GM19193 (cell line): ENCODE results near the gene LRMDA.

ENCODE experiments used
- POLR2A ChIP-seq: IDR thresholded peaks from 4 replicates; pipeline ENCODE4 v1.6.1; 2011; ENCODE audit not compliant: insufficient read depth, insufficient read length; ENCODE audit errors: extremely low read depth

The LRMDA gene

DNA sequence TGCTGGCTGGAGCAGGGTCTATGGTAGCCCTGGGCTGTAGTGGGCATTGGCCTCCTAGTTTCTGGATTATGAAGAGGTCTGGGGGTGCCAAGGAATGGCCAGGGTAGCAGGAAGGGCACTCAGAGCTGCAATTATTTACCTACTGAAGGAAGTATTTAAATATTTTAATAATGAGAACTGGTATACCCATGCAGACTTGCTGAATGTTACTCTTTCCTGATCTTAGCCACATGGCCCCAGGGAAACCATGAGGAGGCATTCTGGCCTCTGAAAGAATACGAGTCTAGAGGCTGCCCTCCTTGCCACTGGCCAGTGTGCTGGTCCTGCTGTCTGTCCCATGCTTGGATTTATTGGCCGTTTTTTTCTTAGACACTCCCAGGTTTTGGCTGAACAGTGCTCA is 599.7 kb downstream of the LRMDA start:
- TF ChIP-seq POLR2A = no peak

- TF ChIP-seq POLR2A = no peak
These were observed 600.6 kb downstream of the LRMDA start for GRCh38 chr10:76031769-76032699.

DNA sequence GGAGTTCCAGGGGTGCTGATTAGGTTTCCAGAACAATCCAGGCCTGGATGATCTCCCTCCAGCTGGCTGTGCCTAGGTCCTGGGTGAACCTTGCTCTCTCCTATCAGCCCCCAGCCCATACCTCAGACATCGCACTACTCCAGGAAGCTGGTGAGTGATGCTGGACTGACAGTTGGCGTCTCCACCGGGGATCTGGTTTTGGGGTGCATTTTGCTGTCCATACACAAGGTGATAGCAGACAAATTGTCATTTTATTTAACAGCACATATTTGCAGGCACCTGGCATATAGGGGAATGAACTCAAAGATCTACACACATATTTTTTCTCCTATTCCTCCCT is 601.2 kb downstream of the LRMDA start:
- TF ChIP-seq POLR2A = no peak

DNA sequence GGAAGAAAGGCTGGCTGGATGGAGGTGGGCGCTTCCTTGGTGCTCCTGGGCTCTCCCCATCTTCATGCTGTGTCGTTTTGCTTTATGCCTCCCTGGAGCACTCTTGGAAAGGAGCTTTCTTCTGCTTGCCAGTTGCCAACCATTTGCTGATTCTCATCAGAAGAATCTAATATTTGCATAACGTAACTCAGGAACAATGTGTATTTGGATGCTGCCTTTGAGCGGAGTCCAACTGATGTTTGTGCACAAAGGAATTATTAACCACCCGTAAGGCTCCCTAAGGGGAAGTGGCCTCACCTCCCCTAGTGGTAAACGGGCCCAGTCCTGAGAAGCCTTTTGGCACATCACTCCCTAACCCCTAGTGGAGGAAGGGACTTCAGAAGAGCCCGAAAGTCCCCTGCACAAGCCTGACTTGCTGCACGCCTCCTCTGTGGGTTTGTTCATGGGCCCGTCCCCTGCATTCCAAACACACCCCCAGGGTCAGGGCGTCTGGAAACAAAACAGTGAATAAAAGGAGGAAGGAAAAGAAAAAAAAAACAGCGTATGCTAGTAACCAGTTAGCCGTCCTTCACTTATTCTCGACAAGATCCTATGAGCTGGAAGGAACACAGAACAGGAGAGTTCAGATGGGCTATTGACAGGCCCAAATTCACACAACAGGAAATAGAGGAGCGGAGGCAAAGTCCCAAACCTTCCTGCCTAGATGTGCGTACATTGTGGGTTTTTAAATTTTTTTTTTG is 602.2 kb downstream of the LRMDA start:
- TF ChIP-seq POLR2A = no peak

- no peak for TF ChIP-seq POLR2A
These were observed 603.2 kb downstream of the LRMDA start for GRCh38 chr10:76034353-76035205.

DNA sequence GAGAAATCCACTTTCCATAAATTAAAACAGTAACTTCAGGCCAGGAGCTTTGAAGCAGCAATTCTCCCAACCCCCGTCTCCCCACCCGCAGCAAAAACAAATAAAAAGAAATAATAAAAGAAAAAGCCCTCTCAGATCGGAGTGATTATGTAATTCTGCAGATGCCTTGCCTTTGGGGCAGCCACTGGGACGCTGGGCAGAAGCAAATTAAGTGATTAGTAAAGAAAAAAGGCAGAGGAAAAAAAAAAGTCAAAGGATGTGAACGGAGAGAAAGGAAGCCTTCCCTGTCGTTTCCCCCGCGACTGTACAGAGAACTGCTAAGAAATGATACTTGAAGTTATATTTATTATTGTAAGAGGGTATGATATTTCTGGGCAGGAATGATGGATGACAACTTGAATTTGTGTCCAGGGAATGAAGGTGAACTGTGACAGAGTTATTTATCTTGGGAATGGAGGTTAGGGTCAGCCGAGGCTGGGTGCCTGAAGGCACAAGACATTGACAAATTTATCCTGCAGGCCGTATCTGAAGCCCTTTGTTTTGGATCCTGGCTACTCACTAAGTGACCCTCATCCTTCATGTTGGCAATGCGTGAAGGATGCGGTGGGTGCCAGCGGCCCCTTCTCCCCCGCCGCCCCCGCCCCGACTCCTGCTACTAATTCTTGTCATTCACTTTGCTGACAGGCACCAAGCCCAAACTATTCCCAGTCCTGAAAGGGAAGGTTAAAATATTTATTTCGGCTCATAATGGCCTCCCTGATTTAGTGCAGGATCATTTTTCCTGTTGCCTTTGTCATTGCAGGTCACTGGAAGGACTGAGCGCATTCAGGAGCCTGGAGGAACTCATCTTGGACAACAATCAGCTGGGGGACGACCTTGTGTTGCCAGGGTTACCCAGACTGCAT is 604.0 kb downstream of the LRMDA start:
- no peak for TF ChIP-seq POLR2A

GRCh38 chr10:76036111-76036940 is 604.9 kb downstream of the LRMDA start:
- no peak for TF ChIP-seq POLR2A

GRCh38 chr10:76036962-76037361 is 605.5 kb downstream of the LRMDA start:
- TF ChIP-seq POLR2A = no peak

GRCh38 chr10:76037531-76038155 is 606.2 kb downstream of the LRMDA start:
- no peak for TF ChIP-seq POLR2A

DNA sequence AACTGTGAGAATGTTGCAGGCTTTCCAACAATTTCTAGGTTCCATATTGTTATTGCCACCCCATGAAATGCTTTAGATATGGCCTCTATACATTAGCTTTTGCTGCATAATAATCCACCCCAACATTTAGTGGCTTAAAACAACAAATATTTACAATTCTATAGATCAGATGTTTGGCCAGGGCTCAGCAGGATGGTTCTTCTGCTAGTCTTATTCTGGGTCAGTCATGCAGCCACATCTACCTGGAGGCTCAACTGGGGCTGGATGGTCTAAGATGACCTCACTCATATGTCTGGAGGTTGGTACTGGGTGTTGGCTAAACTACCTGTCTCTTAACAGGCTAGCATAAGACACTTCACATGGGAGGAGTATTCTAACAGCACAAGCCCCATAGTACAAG is 607.3 kb downstream of the LRMDA start:
- TF ChIP-seq POLR2A = no peak

GRCh38 chr10:76040107-76040829 is 608.8 kb downstream of the LRMDA start:
- TF ChIP-seq POLR2A = no peak

- no peak for TF ChIP-seq POLR2A
These were observed 609.4 kb downstream of the LRMDA start for GRCh38 chr10:76040830-76041220.
